ENCODE data around the gene NPBWR2.

The NPBWR2 gene

GRCh38 chr20:64079273-64080012 lies 27.9 kb downstream of the NPBWR2 start, which contains the start of gene RGS19:
TSS of gene RGS19 (minus strand) at chr20:64079518. CDS start at chr20:64076886, 2,632 bp downstream.
- peaks cover 16% of the 10 kb centered on the region for H3K27me3 ChIP-seq (replicated peaks; ENCODE audit: control insufficient read depth, insufficient read depth, low read length)
- peak; percentile 80 for DNase-seq (ENCODE audit: low read depth)
- H3K36me3 ChIP-seq (ENCODE audit: control insufficient read depth, insufficient read depth, low read length, severe bottlenecking), result no peaks in the 10 kb centered on the region
- peak within 1 kb of the TSS; percentile 84 for H3K4me3 ChIP-seq (ENCODE audit: low read length)
- peaks cover 23% of the 10 kb centered on the region for H3K4me1 ChIP-seq (ENCODE audit: control insufficient read depth, insufficient read depth, low read length)
- peak within 1 kb of the TSS; percentile 89 for H3K9ac ChIP-seq (ENCODE audit: low read length)
- no peaks in the 10 kb centered on the region for H3K9me3 ChIP-seq (ENCODE audit: control insufficient read depth, low read length)

DNA sequence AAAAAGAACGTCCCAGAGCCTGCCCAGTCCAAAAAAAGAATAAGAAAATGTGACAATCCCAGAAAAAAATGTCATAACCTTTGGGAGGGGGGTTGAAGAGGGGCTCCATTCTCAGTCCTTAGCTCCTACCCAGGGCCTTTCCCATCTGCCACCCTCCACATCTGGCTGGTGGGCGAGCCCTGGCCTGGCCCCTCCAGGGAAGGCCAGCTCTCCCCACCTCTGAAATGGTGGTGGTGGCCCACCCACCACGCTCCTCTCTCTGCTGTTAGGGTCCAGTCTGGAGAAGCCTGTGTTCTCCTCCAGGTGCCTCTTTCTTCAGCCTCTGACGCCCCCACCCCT lies 28.5 kb downstream of the NPBWR2 start:
- no peaks in the 10 kb centered on the region for H3K9me3 ChIP-seq (ENCODE audit: control insufficient read depth, low read length)
- H3K4me1 ChIP-seq (ENCODE audit: control insufficient read depth, insufficient read depth, low read length), result peaks cover 22% of the 10 kb centered on the region
- H3K27me3 ChIP-seq (replicated peaks; ENCODE audit: control insufficient read depth, insufficient read depth, low read length), result peaks cover 12% of the 10 kb centered on the region
- H3K9ac ChIP-seq (ENCODE audit: low read length), result peak overlapping the region; percentile 89
- H3K4me3 ChIP-seq (ENCODE audit: low read length), result peak overlapping the region; percentile 84
- no peak for DNase-seq (ENCODE audit: low read depth)
- peaks cover 3% of the 10 kb centered on the region for H3K36me3 ChIP-seq (ENCODE audit: control insufficient read depth, insufficient read depth, low read length, severe bottlenecking)

- DNase-seq (ENCODE audit: low read depth), result no peak
- Histone ChIP-seq H3K4me3 (ENCODE audit: low read length) (peak overlapping the region; percentile 84), H3K27me3 (replicated peaks; ENCODE audit: control insufficient read depth, insufficient read depth, low read length) (peaks cover 10% of the 10 kb centered on the region), H3K9ac (ENCODE audit: low read length) (peak overlapping the region; percentile 89), H3K4me1 (ENCODE audit: control insufficient read depth, insufficient read depth, low read length) (peaks cover 19% of the 10 kb centered on the region), H3K36me3 (ENCODE audit: control insufficient read depth, insufficient read depth, low read length, severe bottlenecking) (peaks cover 6% of the 10 kb centered on the region), H3K9me3 (ENCODE audit: control insufficient read depth, low read length) (no peaks in the 10 kb centered on the region)
These were observed 29.4 kb downstream of the NPBWR2 start for GRCh38 chr20:64077876-64078551.

DNA sequence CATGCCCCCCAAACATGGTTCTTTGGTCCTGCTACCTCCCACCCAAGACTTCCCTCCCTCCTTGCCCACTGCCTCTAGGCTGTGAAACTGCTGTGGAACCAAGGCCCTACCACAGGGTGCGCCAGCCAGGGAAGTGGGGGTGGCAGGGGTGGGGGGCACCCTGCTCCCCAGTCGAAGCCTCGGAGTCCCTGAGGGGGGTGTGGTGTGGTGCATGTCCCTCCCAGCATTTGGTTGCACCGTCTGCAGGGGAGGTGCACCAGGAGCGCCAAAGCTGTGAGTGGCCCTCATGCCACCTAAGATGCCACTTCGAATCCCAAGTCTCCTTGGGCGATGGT lies 29.9 kb downstream of the NPBWR2 start:
- H3K4me3 ChIP-seq (ENCODE audit: low read length), result no peak overlapping the region
- H3K9me3 ChIP-seq (ENCODE audit: control insufficient read depth, low read length), result no peaks in the 10 kb centered on the region
- DNase-seq (ENCODE audit: low read depth), result no peak
- peaks cover 17% of the 10 kb centered on the region for H3K4me1 ChIP-seq (ENCODE audit: control insufficient read depth, insufficient read depth, low read length)
- H3K9ac ChIP-seq (ENCODE audit: low read length), result no peak overlapping the region
- peaks cover 6% of the 10 kb centered on the region for H3K36me3 ChIP-seq (ENCODE audit: control insufficient read depth, insufficient read depth, low read length, severe bottlenecking)
- H3K27me3 ChIP-seq (replicated peaks; ENCODE audit: control insufficient read depth, insufficient read depth, low read length), result peaks cover 7% of the 10 kb centered on the region

DNA sequence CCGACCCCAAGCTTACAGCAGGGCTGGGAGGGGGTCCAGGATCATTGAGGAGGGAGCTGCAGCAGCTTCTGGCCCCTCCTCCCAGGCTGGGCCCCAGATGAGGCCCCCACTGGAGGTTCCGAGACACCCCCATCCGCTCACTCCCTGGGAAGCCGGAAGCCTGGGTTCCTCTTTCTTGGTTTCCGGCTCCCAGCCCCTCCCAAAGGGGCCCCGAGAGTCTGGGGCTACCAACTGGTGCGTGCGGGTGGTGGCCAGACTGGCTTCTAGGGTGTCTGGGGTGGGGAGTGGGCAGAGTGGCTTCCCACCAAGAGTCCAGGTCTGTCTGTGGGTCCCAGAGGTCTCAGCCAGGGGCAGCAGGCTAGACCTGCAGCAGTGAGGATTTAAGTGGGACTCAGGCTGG lies 30.3 kb downstream of the NPBWR2 start:
- peaks cover 3% of the 10 kb centered on the region for H3K27me3 ChIP-seq (replicated peaks; ENCODE audit: control insufficient read depth, insufficient read depth, low read length)
- peaks cover 6% of the 10 kb centered on the region for H3K36me3 ChIP-seq (ENCODE audit: control insufficient read depth, insufficient read depth, low read length, severe bottlenecking)
- DNase-seq (ENCODE audit: low read depth), result no peak
- peaks cover 17% of the 10 kb centered on the region for H3K4me1 ChIP-seq (ENCODE audit: control insufficient read depth, insufficient read depth, low read length)
- no peaks in the 10 kb centered on the region for H3K9me3 ChIP-seq (ENCODE audit: control insufficient read depth, low read length)
- no peak overlapping the region for H3K4me3 ChIP-seq (ENCODE audit: low read length)
- no peak overlapping the region for H3K9ac ChIP-seq (ENCODE audit: low read length)

DNA sequence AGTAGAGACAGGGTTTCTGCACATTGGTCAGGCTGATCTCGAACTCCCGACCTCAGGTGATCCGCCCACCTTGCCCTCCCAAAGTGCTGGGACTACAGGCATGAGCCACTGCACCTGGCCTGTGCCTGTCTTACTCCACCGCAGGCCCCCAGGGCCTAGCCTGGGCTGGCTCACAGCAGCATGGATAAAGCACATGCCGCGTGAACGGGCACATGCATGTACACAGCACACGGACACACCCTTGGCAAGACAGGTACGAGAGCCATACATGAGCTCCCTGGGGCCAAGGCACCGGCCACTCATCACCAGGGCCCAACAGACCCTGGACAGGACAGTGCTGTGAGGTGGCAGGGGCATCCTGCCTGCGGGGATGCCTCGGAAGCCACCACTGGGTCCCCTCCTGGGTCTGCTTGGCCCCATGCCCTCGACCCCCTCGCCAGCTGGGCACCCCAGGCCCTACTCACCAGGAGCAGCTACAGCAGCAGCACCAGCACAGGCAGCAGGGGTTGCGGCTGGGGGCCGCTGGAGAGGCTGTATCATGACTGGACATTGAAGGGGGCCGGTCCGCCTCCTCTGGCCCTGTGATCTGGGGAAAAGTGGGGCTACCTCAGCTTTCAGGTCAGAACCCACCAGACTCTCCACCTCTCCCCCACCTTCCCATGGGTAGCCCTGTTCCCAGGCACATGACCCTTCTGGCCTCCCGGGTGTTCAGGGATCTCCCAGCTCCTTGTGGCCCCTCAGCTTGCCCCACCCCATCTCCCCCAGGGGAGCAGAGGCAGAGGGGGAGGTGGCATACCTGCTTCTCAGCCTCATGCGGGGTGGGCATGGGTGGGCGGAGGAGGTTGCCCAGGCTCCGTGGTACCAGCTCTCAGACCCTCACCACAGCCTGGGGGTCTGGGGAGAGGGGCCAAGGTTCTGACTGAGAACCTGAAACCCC lies 31.0 kb downstream of the NPBWR2 start:
- Histone ChIP-seq H3K27me3 (replicated peaks; ENCODE audit: control insufficient read depth, insufficient read depth, low read length) (no peaks in the 10 kb centered on the region), H3K36me3 (ENCODE audit: control insufficient read depth, insufficient read depth, low read length, severe bottlenecking) (peaks cover 6% of the 10 kb centered on the region), H3K4me1 (ENCODE audit: control insufficient read depth, insufficient read depth, low read length) (peaks cover 17% of the 10 kb centered on the region), H3K4me3 (ENCODE audit: low read length) (no peak overlapping the region), H3K9me3 (ENCODE audit: control insufficient read depth, low read length) (no peaks in the 10 kb centered on the region), H3K9ac (ENCODE audit: low read length) (no peak overlapping the region)
- no peak for DNase-seq (ENCODE audit: low read depth)

DNA sequence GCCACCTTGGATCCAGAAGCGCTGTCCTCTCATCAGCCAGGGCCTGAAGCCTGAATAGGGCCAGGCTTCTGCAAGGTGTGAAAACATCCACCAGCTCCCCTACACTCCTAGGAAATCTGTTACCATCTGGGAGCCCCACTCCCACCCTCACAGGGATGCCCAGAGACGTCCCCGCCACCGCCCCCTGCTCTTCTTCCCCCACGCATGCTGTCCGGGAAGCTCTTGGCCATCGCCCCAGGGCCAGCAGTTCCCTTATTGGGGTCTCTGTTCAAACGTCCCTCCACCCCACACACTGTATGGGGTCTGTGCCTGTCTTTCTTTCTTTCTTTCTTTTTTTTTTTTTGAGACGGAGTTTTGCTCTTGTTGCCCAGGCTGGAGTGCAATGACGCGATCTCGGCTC lies 31.8 kb downstream of the NPBWR2 start:
- peaks cover 17% of the 10 kb centered on the region for H3K4me1 ChIP-seq (ENCODE audit: control insufficient read depth, insufficient read depth, low read length)
- H3K27me3 ChIP-seq (replicated peaks; ENCODE audit: control insufficient read depth, insufficient read depth, low read length), result no peaks in the 10 kb centered on the region
- H3K4me3 ChIP-seq (ENCODE audit: low read length), result no peak overlapping the region
- no peak overlapping the region for H3K9ac ChIP-seq (ENCODE audit: low read length)
- H3K36me3 ChIP-seq (ENCODE audit: control insufficient read depth, insufficient read depth, low read length, severe bottlenecking), result peaks cover 6% of the 10 kb centered on the region
- H3K9me3 ChIP-seq (ENCODE audit: control insufficient read depth, low read length), result no peaks in the 10 kb centered on the region
- DNase-seq (ENCODE audit: low read depth), result no peak

DNA sequence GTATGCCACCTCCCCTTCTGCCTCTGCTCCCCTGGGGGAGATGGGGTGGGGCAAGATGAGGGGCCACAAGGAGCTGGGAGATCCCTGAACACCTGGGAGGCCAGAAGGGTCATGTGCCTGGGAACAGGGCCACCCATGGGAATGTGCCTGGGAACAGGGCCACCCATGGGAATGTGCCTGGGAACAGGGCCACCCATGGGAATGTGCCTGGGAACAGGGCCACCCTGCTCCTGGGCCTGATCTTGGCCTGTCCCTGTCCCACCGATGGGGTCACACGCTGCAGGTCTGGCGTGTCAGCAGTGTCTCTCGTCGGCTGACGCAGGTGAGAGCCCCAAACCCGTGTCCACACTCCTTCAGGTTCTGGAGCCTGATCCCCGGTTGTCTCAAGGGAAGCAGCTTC lies 32.4 kb downstream of the NPBWR2 start:
- Histone ChIP-seq H3K4me1 (ENCODE audit: control insufficient read depth, insufficient read depth, low read length) (peaks cover 12% of the 10 kb centered on the region), H3K36me3 (ENCODE audit: control insufficient read depth, insufficient read depth, low read length, severe bottlenecking) (peaks cover 6% of the 10 kb centered on the region), H3K9me3 (ENCODE audit: control insufficient read depth, low read length) (no peaks in the 10 kb centered on the region), H3K27me3 (replicated peaks; ENCODE audit: control insufficient read depth, insufficient read depth, low read length) (no peaks in the 10 kb centered on the region), H3K4me3 (ENCODE audit: low read length) (no peak overlapping the region), H3K9ac (ENCODE audit: low read length) (no peak overlapping the region)
- no peak for DNase-seq (ENCODE audit: low read depth)

- Histone ChIP-seq H3K4me3 (ENCODE audit: low read length) (no peak overlapping the region), H3K9ac (ENCODE audit: low read length) (no peak overlapping the region), H3K36me3 (ENCODE audit: control insufficient read depth, insufficient read depth, low read length, severe bottlenecking) (peaks cover 6% of the 10 kb centered on the region), H3K4me1 (ENCODE audit: control insufficient read depth, insufficient read depth, low read length) (peaks cover 12% of the 10 kb centered on the region), H3K9me3 (ENCODE audit: control insufficient read depth, low read length) (no peaks in the 10 kb centered on the region), H3K27me3 (replicated peaks; ENCODE audit: control insufficient read depth, insufficient read depth, low read length) (no peaks in the 10 kb centered on the region)
- no peak for DNase-seq (ENCODE audit: low read depth)
These were observed 33.1 kb downstream of the NPBWR2 start for GRCh38 chr20:64074184-64074789.

- no peak for DNase-seq (ENCODE audit: low read depth)
- Histone ChIP-seq H3K9me3 (ENCODE audit: control insufficient read depth, low read length) (no peaks in the 10 kb centered on the region), H3K4me3 (ENCODE audit: low read length) (no peak overlapping the region), H3K4me1 (ENCODE audit: control insufficient read depth, insufficient read depth, low read length) (peaks cover 6% of the 10 kb centered on the region), H3K9ac (ENCODE audit: low read length) (no peak overlapping the region), H3K36me3 (ENCODE audit: control insufficient read depth, insufficient read depth, low read length, severe bottlenecking) (peaks cover 6% of the 10 kb centered on the region), H3K27me3 (replicated peaks; ENCODE audit: control insufficient read depth, insufficient read depth, low read length) (no peaks in the 10 kb centered on the region)
These were observed 33.7 kb downstream of the NPBWR2 start for GRCh38 chr20:64073476-64074183.

Data from adipocyte (in vitro differentiated cells).